GM12878 (cell line): ENCODE data around the gene SLC37A3. TPM values are rescaled to one million over a fixed set of nuclear protein-coding genes. Genes with fewer than 3 reads are reported as not detected.

Source experiments
- ATAC-seq: fragments of 200-7000 bp; cut with Tn5 transposase; 3 replicates; pipeline ENCODE4 v1.9.1; 2020; ENCODE audit warnings: mild to moderate bottlenecking, moderate library complexity
- BruUV-seq: library from RNA; stranded (reverse); fragments of 400-500 nt; replicated peaks from 2 replicates; lab custom pipeline; 2021; lab: Mats Ljungman, UMichigan
- CTCF ChIA-PET: fragments of 300-600 bp; sonication (Branson Sonifier 250); formaldehyde crosslinking; extraction: SDS; loops from one replicate; lab custom pipeline; 2021; ENCODE audit warnings: inconsistent platforms; lab: Yijun Ruan, JAX
- POLR2A ChIA-PET: fragments of 350-600 bp; formaldehyde crosslinking; extraction: SDS; loops from one replicate; lab custom pipeline; 2021; ENCODE audit warnings: inconsistent platforms; lab: Charles Lee
- RAD21 ChIA-PET: fragments of 300-600 bp; sonication (Branson Sonifier 250); formaldehyde crosslinking; loops from one replicate; lab custom pipeline; 2023; ENCODE audit warnings: antibody characterized with exemption; ENCODE audit not compliant: unreplicated experiment; lab: Charles Lee
- SMC1A ChIA-PET: fragments of 300-600 bp; sonication (Branson Sonifier 250); formaldehyde crosslinking; loops from one replicate; lab custom pipeline; 2023; ENCODE audit not compliant: unreplicated experiment, uncharacterized antibody; lab: Charles Lee
- DNase-seq: peaks from one replicate; pipeline ENCODE4 v3.0.0-alpha.2; 2011; ENCODE audit warnings: low read depth, low spot score
- FAIRE-seq: peaks from 3 replicates; lab custom pipeline; 2011; peaks lifted over from hg19 to GRCh38; lab: Jason Lieb, UNC
- H2AFZ ChIP-seq: 2 replicates; pipeline ENCODE4 v1.6.0; 2011; ENCODE audit warnings: low read depth, low read length, control low read depth; ENCODE audit not compliant: control insufficient read depth
- H3K27ac ChIP-seq: 2 replicates; pipeline ENCODE4 v1.5.1; 2011; ENCODE audit warnings: control low read depth; ENCODE audit not compliant: control insufficient read depth, insufficient read depth
- H3K27me3 ChIP-seq, 2 experiments: replicated peaks in 1 of 2; 2 replicates each; pipeline versions ENCODE4 v1.6.0 to v1.6.1; 2011; ENCODE audit warnings: low read length in 1 of 2; ENCODE audit not compliant: control insufficient read depth in 2 of 2, insufficient read depth in 2 of 2
- H3K36me3 ChIP-seq, 2 experiments: 2 replicates each; pipeline ENCODE4 v1.5.1; 2011; ENCODE audit warnings: low read length in 1 of 2; ENCODE audit not compliant: control insufficient read depth in 2 of 2, insufficient read depth in 2 of 2
- H3K4me1 ChIP-seq: 2 replicates; pipeline ENCODE4 v1.6.1; 2011; ENCODE audit warnings: mild to moderate bottlenecking, low read length, moderate library complexity, mixed read lengths; ENCODE audit not compliant: control insufficient read depth, insufficient read depth
- H3K4me2 ChIP-seq: 2 replicates; pipeline ENCODE4 v1.6.0; 2011; ENCODE audit warnings: control low read depth; ENCODE audit not compliant: control insufficient read depth, insufficient read depth
- H3K4me3 ChIP-seq: fragments of 200-600 bp; sonication (generic); 2 replicates; pipeline ENCODE4 v1.5.1; 2016
- H3K79me2 ChIP-seq: 2 replicates; pipeline ENCODE4 v1.6.0; 2011; ENCODE audit warnings: low read length; ENCODE audit not compliant: control insufficient read depth, insufficient read depth
- H3K9ac ChIP-seq: 2 replicates; pipeline ENCODE4 v1.8.0; 2011; ENCODE audit warnings: low read length, control low read depth, mixed read lengths; ENCODE audit not compliant: control insufficient read depth, insufficient read depth
- H3K9me3 ChIP-seq: replicated peaks from 3 replicates; pipeline ENCODE4 v1.5.1; 2011; ENCODE audit warnings: mild to moderate bottlenecking, low read length; ENCODE audit not compliant: control insufficient read depth, insufficient read depth
- H4K20me1 ChIP-seq: 2 replicates; pipeline ENCODE4 v1.6.0; 2011; ENCODE audit not compliant: control insufficient read depth, insufficient read depth
- CEBPZ ChIP-seq: fragments of 150-350 bp; IDR thresholded peaks from 2 replicates; pipeline ENCODE4 v1.6.1; 2016; ENCODE audit warnings: low read depth, low read length
- SPI1 ChIP-seq: IDR thresholded peaks from 2 replicates; pipeline ENCODE4 v1.6.1; 2011; ENCODE audit warnings: low read depth, mild to moderate bottlenecking, low read length, moderate library complexity, borderline replicate concordance; ENCODE audit not compliant: insufficient read depth
- SRF ChIP-seq, 2 experiments: IDR thresholded peaks; 2 replicates each; pipeline ENCODE4 v1.6.1; 2011; ENCODE audit warnings: low read depth in 2 of 2, low read length in 2 of 2, mild to moderate bottlenecking in 1 of 2, moderate library complexity in 1 of 2
- ZBTB4 ChIP-seq: fragments of 450-650 bp; formaldehyde crosslinking; IDR thresholded peaks from 2 replicates; pipeline ENCODE4 v1.4.0; 2022; ENCODE audit warnings: mild to moderate bottlenecking, moderate library complexity
- WGBS: methylation state at CpG from one replicate; pipeline ENCODE4 v1.1.6; 2016; ENCODE audit warnings: low lambda C conversion rate; ENCODE audit not compliant: insufficient replicate concordance, insufficient coverage; ENCODE audit errors: missing lambda C conversion rate; 5-methylcytosine and 5-hydroxymethylcytosine counted together
- in situ Hi-C: fragments of 300-500 bp; cut with MboI; formaldehyde crosslinking; loops from 9 replicates; pipeline ENCODE4 v1.14.3; 2018; ENCODE audit warnings: mixed read lengths
- intact Hi-C: fragments of 100-400 bp; cut with micrococcal nuclease; formaldehyde crosslinking; loops from one replicate; pipeline ENCODE4 v1.14.2; 2022; ENCODE audit not compliant: unreplicated experiment
- polyA plus RNA-seq, 11 experiments: library from polyadenylated mRNA; depleted of rRNA in 4 of 11; unstranded in 6 of 11; stranded (reverse) in 5 of 11; fragments of >200 nt; fragmentation: Nextera tagmentation in 4 of 11; fragmentation: Illumina TruSeq in 1 of 11; extraction: Ambion mirVana in 4 of 11; extraction: Trizol in 1 of 11; gene quantifications; 1 replicate in 1 of 11; 2 replicates in 10 of 11; pipeline versions ENCODE4 v1.2.1 to v1.2.3, GENCODE V29; 2011 to 2016; ENCODE audit warnings: inconsistent platforms in 2 of 11, missing spikeins in 2 of 11, low read depth in 1 of 11
- total RNA-seq, 4 experiments: library from RNA; depleted of rRNA in 3 of 4; stranded (reverse); fragments of >200 nt in 3 of 4; fragmentation: Illumina TruSeq in 1 of 4; extraction: Trizol in 1 of 4; gene quantifications; 2 replicates each; pipeline versions ENCODE4 v1.2.1 to v1.2.3, GENCODE V29; 2013 to 2021

The SLC37A3 gene
- total and polyA plus RNA-seq, 10 of the 15 experiments (the other 5 are each of a cell fraction or from before 2014, with no cell fraction given), result 3.7 to 13.6 (median 11.0) TPM

DNA sequence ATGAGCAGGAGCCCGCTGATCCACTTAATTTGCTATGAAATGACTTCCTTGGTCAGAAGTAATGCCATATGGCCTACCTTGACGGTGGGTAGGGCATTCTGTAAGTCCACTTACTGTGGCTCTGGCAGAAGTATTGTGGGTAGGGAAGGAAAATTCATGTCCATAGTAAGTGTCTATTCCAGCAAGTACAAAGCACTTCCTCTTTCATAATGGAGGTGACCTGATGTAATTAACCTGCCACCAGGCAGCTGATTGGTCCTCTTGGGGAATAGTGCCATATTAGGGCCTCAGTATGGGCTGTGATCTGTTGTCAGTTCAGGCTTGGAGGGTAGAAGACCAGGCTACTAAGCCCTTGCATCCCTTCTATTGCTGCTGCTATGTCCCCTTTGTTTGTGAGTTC, 103.9 kb downstream of the SLC37A3 start:
- CTCF ChIA-PET, result interaction anchor here (1.3 kb wide), 1 partner anchor 95 kb away, joined by 6 read pairs; no protein-coding TSS in a partner anchor
- H3K36me3 ChIP-seq, result no peaks in the 10 kb centered on the region
- intact Hi-C loops (no loop called here), in situ Hi-C loops (no loop called here)
- ATAC-seq (peak; percentile 31; the same call in 2 of the 3 replicates), FAIRE-seq (no peak), DNase-seq (peak; percentile 1)
- RAD21 ChIA-PET, result no interaction called here
- H3K9me3 ChIP-seq, result no peaks in the 10 kb centered on the region
- SMC1A ChIA-PET, result interaction anchor here (1.3 kb wide), 1 partner anchor 9 kb away, joined by 3 read pairs; no protein-coding TSS in a partner anchor
- H3K79me2 ChIP-seq, result no peaks in the 10 kb centered on the region
- POLR2A ChIA-PET, result no interaction called here
- H3K4me1 ChIP-seq, result no peaks in the 10 kb centered on the region
- H4K20me1 ChIP-seq, result no peaks in the 10 kb centered on the region
- BruUV-seq, result no TSS peak
- TF ChIP-seq SRF (IDR thresholded peaks at IDR 0.05; ENCODE audit: low read depth in 2 of 2, low read length in 2 of 2), result peak in 1 of 2 experiments; percentile 52; a peak in 1 of 4 replicates
- peak; percentile 84 for TF ChIP-seq SPI1
- no peak for TF ChIP-seq ZBTB4 (CRISPR knock-in tag)
- TF ChIP-seq CEBPZ, result no peak
- H3K9ac ChIP-seq, result no peak overlapping the region
- H3K27me3 ChIP-seq, result no peaks in the 10 kb centered on the region; a peak in 1 of 4 replicates
- WGBS, result 58% methylated on average over 2 of the region's 2 CpGs
- H3K4me2 ChIP-seq, result no peak overlapping the region
- no peak overlapping the region for H2AFZ ChIP-seq
- H3K4me3 ChIP-seq, result no peak overlapping the region
- H3K27ac ChIP-seq, result no peak overlapping the region
